SW 1271 (cell line): ENCODE results near the gene POLD1.

ENCODE experiments used
- DNase-seq, 2 experiments: peaks; one replicate each; lab custom pipeline; 2025; lab: John Stamatoyannopoulos, UW

The POLD1 gene

DNA sequence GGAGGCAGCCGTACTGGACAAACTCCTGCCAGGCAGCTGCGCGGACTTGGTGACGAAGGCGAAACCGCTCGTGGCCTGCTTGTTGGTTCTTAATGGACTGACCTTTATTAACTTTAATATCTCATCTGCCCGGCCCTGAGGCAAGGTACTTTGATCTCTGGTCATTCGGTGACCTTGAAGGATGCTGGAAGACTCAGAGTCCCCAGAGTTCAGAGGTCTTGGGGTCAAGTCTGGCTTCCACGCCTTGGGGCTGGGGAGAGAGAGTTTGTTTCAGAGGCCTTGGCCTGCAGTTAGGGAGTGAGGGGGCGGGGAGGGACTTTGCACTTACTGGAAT lies 82.5 kb downstream of the POLD1 start:
- DNase-seq, result no peak

DNA sequence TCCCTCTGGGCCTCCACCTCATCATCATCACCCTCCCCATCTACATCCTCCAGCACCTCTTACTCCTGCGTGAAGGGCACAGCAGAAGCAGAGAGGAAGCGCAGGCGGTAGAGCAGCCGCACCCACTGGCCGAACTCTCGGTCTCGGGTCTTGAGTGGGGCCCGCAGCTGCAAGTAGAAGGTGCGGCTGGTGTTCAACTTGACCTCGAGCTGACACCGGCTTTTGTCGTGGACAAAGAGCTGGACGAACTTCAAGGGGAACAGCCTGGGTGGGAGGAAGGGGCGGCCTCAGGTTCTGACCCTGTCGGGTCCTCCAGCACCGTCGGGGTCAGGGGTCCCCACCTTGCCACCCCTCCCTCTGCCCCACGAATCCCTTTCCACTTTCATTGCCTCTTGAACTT lies 83.4 kb downstream of the POLD1 start:
- no peak for DNase-seq
